ENCODE data around the gene PI4K2B. TPM values are rescaled to one million over a fixed set of nuclear protein-coding genes. Genes with fewer than 3 reads are reported as not detected.

PI4K2B gene
- polyA plus RNA-seq, 1 donor (not counting 4 experiments of a cell fraction or from before 2014, with no cell fraction given), result 16.7 TPM

DNA sequence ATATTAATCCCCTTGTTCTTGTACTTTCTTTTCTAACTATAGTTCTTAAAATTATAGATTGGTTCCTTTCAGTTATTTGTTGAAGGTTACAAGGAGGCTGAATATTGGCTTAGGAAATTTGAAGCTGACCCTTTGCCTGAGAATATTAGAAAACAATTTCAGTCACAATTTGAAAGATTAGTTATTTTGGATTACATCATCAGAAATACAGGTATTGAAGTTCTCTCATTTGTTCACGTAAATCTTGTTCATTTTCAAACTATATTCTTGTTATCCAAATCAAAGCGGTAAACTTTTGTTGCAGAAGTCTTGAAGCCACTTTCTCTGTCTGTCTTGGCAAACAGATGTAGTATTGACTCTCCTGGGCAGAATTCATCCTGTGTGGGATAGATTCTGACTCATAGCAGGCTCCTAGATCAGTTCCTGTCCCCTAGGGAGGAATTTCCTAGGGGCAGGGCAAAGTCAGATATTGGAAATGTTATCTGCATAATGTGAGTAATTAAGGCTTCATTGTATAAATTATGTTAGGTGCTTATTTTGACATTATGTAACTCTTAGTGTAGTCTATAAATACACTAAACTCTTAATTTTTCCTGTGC is 25.2 kb downstream of the PI4K2B start:
- Histone ChIP-seq H3K4me2 (ENCODE audit: control insufficient read depth, extremely low read depth, insufficient read depth, low read depth, low read length) (no peak overlapping the region), H3K36me3 (ENCODE audit: control insufficient read depth in 2 of 2, extremely low read depth in 1 of 2, insufficient read depth in 2 of 2, low read length in 2 of 2) (peaks cover 0 to 6% of the 10 kb centered on the region in 2 experiments), H4K20me1 (ENCODE audit: control insufficient read depth, extremely low read depth, insufficient read depth, low read length) (no peaks in the 10 kb centered on the region), H3K4me3 (ENCODE audit: control insufficient read depth in 2 of 3, extremely low read depth in 1 of 3, insufficient read depth in 2 of 3, low read depth in 1 of 3, low read length in 3 of 3) (no peak overlapping the region), H2AFZ (ENCODE audit: control insufficient read depth, low read length) (no peak overlapping the region), H3K79me2 (ENCODE audit: control insufficient read depth, insufficient read depth, low read length) (peaks cover under 1% of the 10 kb centered on the region), H3K9me1 (ENCODE audit: control insufficient read depth, extremely low read depth, insufficient read depth, low read length) (peaks cover 2% of the 10 kb centered on the region), H3K9me3 (ENCODE audit: control insufficient read depth, low read depth, low read length) (no peaks in the 10 kb centered on the region), H3K9ac (ENCODE audit: control insufficient read depth, extremely low read depth, insufficient read depth, low read length) (no peak overlapping the region), H3K27me3 (ENCODE audit: control insufficient read depth, extremely low read depth, insufficient read depth, low read length) (no peaks in the 10 kb centered on the region), H3K27ac (ENCODE audit: control insufficient read depth, insufficient read depth, low read length) (no peak overlapping the region), H3K4me1 (ENCODE audit: control insufficient read depth, extremely low read depth, insufficient read depth, low read length) (peaks cover 8% of the 10 kb centered on the region)
- dilution Hi-C loops (cut with MboI; ENCODE audit: extremely low pct_ligation_motif_present, low sequenced_read_pairs), result no loop called here
- FAIRE-seq (peak; percentile 74), DNase-seq (ENCODE audit: low read depth, low spot score) (peak; percentile 21)
- TF ChIP-seq, protein P1, sequence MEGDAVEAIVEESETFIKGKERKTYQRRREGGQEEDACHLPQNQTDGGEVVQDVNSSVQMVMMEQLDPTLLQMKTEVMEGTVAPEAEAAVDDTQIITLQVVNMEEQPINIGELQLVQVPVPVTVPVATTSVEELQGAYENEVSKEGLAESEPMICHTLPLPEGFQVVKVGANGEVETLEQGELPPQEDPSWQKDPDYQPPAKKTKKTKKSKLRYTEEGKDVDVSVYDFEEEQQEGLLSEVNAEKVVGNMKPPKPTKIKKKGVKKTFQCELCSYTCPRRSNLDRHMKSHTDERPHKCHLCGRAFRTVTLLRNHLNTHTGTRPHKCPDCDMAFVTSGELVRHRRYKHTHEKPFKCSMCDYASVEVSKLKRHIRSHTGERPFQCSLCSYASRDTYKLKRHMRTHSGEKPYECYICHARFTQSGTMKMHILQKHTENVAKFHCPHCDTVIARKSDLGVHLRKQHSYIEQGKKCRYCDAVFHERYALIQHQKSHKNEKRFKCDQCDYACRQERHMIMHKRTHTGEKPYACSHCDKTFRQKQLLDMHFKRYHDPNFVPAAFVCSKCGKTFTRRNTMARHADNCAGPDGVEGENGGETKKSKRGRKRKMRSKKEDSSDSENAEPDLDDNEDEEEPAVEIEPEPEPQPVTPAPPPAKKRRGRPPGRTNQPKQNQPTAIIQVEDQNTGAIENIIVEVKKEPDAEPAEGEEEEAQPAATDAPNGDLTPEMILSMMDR (optimal IDR thresholded peaks at IDR 0.05 in 1 of 3, IDR thresholded peaks at IDR 0.05 in 1 of 3, conservative IDR thresholded peaks at IDR 0.05 in 1 of 3; ENCODE audit: extremely low read depth in 1 of 3, insufficient read depth in 2 of 3, low read length in 3 of 3), result no peak
- no peak for TF ChIP-seq EZH2 (IDR thresholded peaks at IDR 0.05; ENCODE audit: low read length)

DNA sequence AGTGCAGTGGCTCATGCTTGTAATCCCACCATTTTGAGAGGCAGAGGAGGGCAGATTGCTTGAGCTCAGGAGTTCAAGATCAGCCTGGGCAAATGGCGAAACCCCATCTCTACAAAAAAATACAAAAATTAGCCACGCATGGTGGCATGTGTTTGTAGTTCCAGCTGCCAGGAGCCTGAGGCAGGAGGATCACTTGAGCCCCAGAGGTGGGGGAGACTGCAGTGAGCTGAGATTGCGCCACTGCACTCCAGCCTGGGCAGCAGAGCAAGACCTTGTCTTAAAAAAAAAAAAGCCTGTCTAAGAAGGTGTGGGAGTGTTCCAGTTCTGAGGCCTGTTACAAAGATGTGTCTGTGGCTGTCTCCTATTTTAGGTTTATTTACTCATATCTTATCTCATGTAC is 38.0 kb downstream of the PI4K2B start:
- Histone ChIP-seq H3K27me3 (ENCODE audit: control insufficient read depth, extremely low read depth, insufficient read depth, low read length) (no peaks in the 10 kb centered on the region), H4K20me1 (ENCODE audit: control insufficient read depth, extremely low read depth, insufficient read depth, low read length) (no peaks in the 10 kb centered on the region), H2AFZ (ENCODE audit: control insufficient read depth, low read length) (no peak overlapping the region), H3K9me3 (ENCODE audit: control insufficient read depth, low read depth, low read length) (no peaks in the 10 kb centered on the region), H3K27ac (ENCODE audit: control insufficient read depth, insufficient read depth, low read length) (no peak overlapping the region), H3K4me1 (ENCODE audit: control insufficient read depth, extremely low read depth, insufficient read depth, low read length) (no peaks in the 10 kb centered on the region), H3K36me3 (ENCODE audit: control insufficient read depth in 2 of 2, extremely low read depth in 1 of 2, insufficient read depth in 2 of 2, low read length in 2 of 2) (peaks cover 0 to 3% of the 10 kb centered on the region in 2 experiments), H3K4me2 (ENCODE audit: control insufficient read depth, extremely low read depth, insufficient read depth, low read depth, low read length) (no peak overlapping the region), H3K9ac (ENCODE audit: control insufficient read depth, extremely low read depth, insufficient read depth, low read length) (no peak overlapping the region), H3K9me1 (ENCODE audit: control insufficient read depth, extremely low read depth, insufficient read depth, low read length) (no peaks in the 10 kb centered on the region), H3K79me2 (ENCODE audit: control insufficient read depth, insufficient read depth, low read length) (no peaks in the 10 kb centered on the region), H3K4me3 (ENCODE audit: control insufficient read depth in 2 of 3, extremely low read depth in 1 of 3, insufficient read depth in 2 of 3, low read depth in 1 of 3, low read length in 3 of 3) (no peak overlapping the region)
- no peak for FAIRE-seq
- dilution Hi-C loops (cut with MboI; ENCODE audit: extremely low pct_ligation_motif_present, low sequenced_read_pairs), result no loop called here
- no peak for DNase-seq (ENCODE audit: low read depth, low spot score)
- TF ChIP-seq, protein P1 (optimal IDR thresholded peaks at IDR 0.05 in 1 of 3, IDR thresholded peaks at IDR 0.05 in 1 of 3, conservative IDR thresholded peaks at IDR 0.05 in 1 of 3; ENCODE audit: extremely low read depth in 1 of 3, insufficient read depth in 2 of 3, low read length in 3 of 3), result no peak
- TF ChIP-seq EZH2 (IDR thresholded peaks at IDR 0.05; ENCODE audit: low read length), result no peak

Data from keratinocyte (primary cell).